WERI-Rb-1 (cell line): Measurements from ENCODE around the gene SUOX.

Experiments used
- DNase-seq: peaks from one replicate; pipeline ENCODE4 v3.0.0-alpha.2; 2020
- H3K27ac ChIP-seq: fragments of 250-450 bp; sonication (Bioruptor Pico); 2 replicates; pipeline ENCODE4 v1.5.1; 2020; ENCODE audit warnings: mild to moderate bottlenecking, moderate library complexity
- H3K27me3 ChIP-seq: fragments of 250-450 bp; sonication (Bioruptor Pico); 2 replicates; pipeline ENCODE4 v1.5.1; 2021; ENCODE audit warnings: mild to moderate bottlenecking, low read depth, moderate library complexity; ENCODE audit not compliant: insufficient read depth, severe bottlenecking
- H3K36me3 ChIP-seq: fragments of 250-450 bp; sonication (Bioruptor Pico); 2 replicates; pipeline ENCODE4 v1.5.1; 2020; ENCODE audit warnings: mild to moderate bottlenecking, moderate library complexity
- H3K4me3 ChIP-seq: 2 replicates; pipeline ENCODE4 v1.5.1; 2011; ENCODE audit warnings: low read depth, mild to moderate bottlenecking, control low read depth, low read length
- H3K9me3 ChIP-seq: fragments of 250-450 bp; sonication (Bioruptor Pico); 2 replicates; pipeline ENCODE4 v1.5.1; 2021; ENCODE audit warnings: mild to moderate bottlenecking, moderate library complexity; ENCODE audit not compliant: severe bottlenecking
- CTCF ChIP-seq: IDR thresholded peaks from 2 replicates; pipeline ENCODE4 v1.5.1; 2011; ENCODE audit warnings: low read depth, mild to moderate bottlenecking, control low read depth, inconsistent platforms, low read length

The SUOX gene

GRCh38 chr12:56020423-56021184 lies 23.5 kb downstream of the SUOX start, which contains the start of gene IKZF4:
Gene IKZF4, plus strand, starts transcription at chr12:56021043. Its CDS starts 451 bp downstream, at chr12:56021494.
- no peaks in the 10 kb centered on the region for H3K27me3 ChIP-seq
- TF ChIP-seq CTCF: no peak
- H3K4me3 ChIP-seq: peak within 1 kb of the TSS; percentile 42
- DNase-seq: peak; percentile 84
- H3K27ac ChIP-seq: peak within 1 kb of the TSS; percentile 60
- H3K9me3 ChIP-seq: no peaks in the 10 kb centered on the region
- H3K36me3 ChIP-seq: peaks cover 6% of the 10 kb centered on the region

GRCh38 chr12:56021889-56022497 lies 24.9 kb downstream of the SUOX start:
- peaks cover 13% of the 10 kb centered on the region for H3K36me3 ChIP-seq
- no peak for DNase-seq
- H3K27ac ChIP-seq: peak overlapping the region; percentile 60
- no peaks in the 10 kb centered on the region for H3K9me3 ChIP-seq
- no peak for TF ChIP-seq CTCF
- H3K27me3 ChIP-seq: no peaks in the 10 kb centered on the region
- H3K4me3 ChIP-seq: peak overlapping the region; percentile 42

- Histone ChIP-seq H3K27me3 (no peaks in the 10 kb centered on the region), H3K36me3 (peaks cover 36% of the 10 kb centered on the region), H3K27ac (no peak overlapping the region), H3K4me3 (no peak overlapping the region), H3K9me3 (no peaks in the 10 kb centered on the region)
- TF ChIP-seq CTCF: no peak
- no peak for DNase-seq
Observed at GRCh38 chr12:56028511-56029165, 31.6 kb downstream of the SUOX start.

GRCh38 chr12:56029166-56029519 lies 32.1 kb downstream of the SUOX start:
- Histone ChIP-seq H3K9me3 (no peaks in the 10 kb centered on the region), H3K36me3 (peaks cover 41% of the 10 kb centered on the region), H3K27ac (no peak overlapping the region)

GRCh38 chr12:56029666-56030293 lies 32.7 kb downstream of the SUOX start:
- peak; percentile 66 for TF ChIP-seq CTCF
- H3K4me3 ChIP-seq: no peak overlapping the region
- DNase-seq: peak; percentile 59
- H3K27me3 ChIP-seq: no peaks in the 10 kb centered on the region
- peaks cover 47% of the 10 kb centered on the region for H3K36me3 ChIP-seq
- no peaks in the 10 kb centered on the region for H3K9me3 ChIP-seq
- no peak overlapping the region for H3K27ac ChIP-seq

More at GRCh38 chr12:56029166-56029519, 32.1 kb downstream of the SUOX start:
- Histone ChIP-seq H3K27me3 (no peaks in the 10 kb centered on the region), H3K4me3 (no peak overlapping the region)
- TF ChIP-seq CTCF: no peak
- no peak for DNase-seq
